Suprapubic skin (tissue), 4 donors: Measurements from ENCODE around the gene BMP8B.

ENCODE experiments used
- POLR2A ChIP-seq, 2 donors: fragments of 450-650 bp; IDR thresholded peaks; one replicate each; pipeline ENCODE4 v1.6.1; 2017; ENCODE audit warnings: antibody characterized with exemption in 2 of 2, mild to moderate bottlenecking in 2 of 2, moderate library complexity in 2 of 2
- POLR2AphosphoS5 ChIP-seq, 3 donors: sonication (generic); formaldehyde crosslinking; IDR thresholded peaks; one replicate each; pipeline ENCODE4 v1.6.1; 2017; ENCODE audit warnings: antibody characterized with exemption in 3 of 3
- TF ChIP-seq, protein P1 (sequence below), 2 donors: fragments of 200-600 bp in 1 of 2; fragments of 450-650 bp in 1 of 2; sonication (generic) in 1 of 2; IDR thresholded peaks; one replicate each; pipeline ENCODE4 v1.5.1; 2016 to 2019; ENCODE audit warnings: antibody characterized with exemption in 2 of 2, mild to moderate bottlenecking in 1 of 2, moderate library complexity in 1 of 2

DNA sequence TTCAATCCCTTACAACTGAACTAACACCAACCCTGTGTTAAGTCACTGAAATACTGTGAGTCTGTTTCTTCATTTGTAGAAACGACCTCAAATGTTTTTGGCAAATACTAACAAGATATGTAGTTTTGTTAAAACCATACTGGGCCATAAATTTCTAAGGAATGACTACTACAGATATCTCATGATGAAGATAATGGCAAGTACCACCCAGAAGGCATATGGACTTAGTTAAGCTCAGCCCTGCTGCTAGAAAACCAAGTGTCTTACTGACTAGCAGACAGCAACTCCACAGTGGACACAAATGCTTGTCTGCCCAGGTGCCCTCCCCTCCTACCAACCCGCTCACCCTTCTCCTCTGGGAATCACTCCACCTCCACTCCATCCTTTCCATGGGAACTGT is 44.5 kb upstream of the BMP8B start:
- TF ChIP-seq, protein P1, sequence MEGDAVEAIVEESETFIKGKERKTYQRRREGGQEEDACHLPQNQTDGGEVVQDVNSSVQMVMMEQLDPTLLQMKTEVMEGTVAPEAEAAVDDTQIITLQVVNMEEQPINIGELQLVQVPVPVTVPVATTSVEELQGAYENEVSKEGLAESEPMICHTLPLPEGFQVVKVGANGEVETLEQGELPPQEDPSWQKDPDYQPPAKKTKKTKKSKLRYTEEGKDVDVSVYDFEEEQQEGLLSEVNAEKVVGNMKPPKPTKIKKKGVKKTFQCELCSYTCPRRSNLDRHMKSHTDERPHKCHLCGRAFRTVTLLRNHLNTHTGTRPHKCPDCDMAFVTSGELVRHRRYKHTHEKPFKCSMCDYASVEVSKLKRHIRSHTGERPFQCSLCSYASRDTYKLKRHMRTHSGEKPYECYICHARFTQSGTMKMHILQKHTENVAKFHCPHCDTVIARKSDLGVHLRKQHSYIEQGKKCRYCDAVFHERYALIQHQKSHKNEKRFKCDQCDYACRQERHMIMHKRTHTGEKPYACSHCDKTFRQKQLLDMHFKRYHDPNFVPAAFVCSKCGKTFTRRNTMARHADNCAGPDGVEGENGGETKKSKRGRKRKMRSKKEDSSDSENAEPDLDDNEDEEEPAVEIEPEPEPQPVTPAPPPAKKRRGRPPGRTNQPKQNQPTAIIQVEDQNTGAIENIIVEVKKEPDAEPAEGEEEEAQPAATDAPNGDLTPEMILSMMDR (IDR thresholded peaks at IDR 0.05): no peak
- no peak for TF ChIP-seq POLR2A (IDR thresholded peaks at IDR 0.05)
- TF ChIP-seq POLR2AphosphoS5 (IDR thresholded peaks at IDR 0.05): no peak
